T47D (cell line): ENCODE data around the gene MBLAC2.

Experiments
- DNase-seq, 2 experiments: peaks; one replicate each; pipeline versions ENCODE4 v3.0.0 to v3.0.0-alpha.2; 2011 to 2012; ENCODE audit warnings: low read depth in 1 of 2, low spot score in 1 of 2
- JUND ChIP-seq: IDR thresholded peaks from 2 replicates; pipeline ENCODE4 v1.6.1; 2012; ENCODE audit warnings: low read depth
- in situ Hi-C: cut with HindIII; loops from 2 replicates; pipeline ENCODE4 v1.10.0; 2016; ENCODE audit warnings: low sequenced_read_pairs, low pct_unique_long_range_greater_than_20kb

MBLAC2 gene

DNA sequence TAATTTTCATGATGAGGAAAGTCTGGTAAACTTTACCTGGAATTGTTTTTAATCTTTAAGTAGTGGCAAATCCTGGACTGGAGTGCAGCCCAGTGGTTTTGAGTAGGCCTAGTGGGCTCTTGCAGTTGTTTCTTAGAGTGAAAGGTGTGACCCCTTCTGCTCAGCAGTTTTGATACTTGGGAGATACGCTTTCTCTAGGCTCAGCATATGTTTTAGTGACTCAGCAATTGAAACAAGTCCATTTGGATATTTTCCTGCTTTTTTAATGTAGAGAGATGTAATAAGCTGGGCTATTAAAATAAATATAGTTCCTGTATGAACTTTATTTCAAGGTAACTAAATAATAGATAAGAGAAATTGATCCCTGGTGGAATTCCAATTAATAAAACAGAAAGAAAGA, 6.1 kb upstream of the MBLAC2 start:
- no peak for DNase-seq
- in situ Hi-C loops = no loop called here

DNA sequence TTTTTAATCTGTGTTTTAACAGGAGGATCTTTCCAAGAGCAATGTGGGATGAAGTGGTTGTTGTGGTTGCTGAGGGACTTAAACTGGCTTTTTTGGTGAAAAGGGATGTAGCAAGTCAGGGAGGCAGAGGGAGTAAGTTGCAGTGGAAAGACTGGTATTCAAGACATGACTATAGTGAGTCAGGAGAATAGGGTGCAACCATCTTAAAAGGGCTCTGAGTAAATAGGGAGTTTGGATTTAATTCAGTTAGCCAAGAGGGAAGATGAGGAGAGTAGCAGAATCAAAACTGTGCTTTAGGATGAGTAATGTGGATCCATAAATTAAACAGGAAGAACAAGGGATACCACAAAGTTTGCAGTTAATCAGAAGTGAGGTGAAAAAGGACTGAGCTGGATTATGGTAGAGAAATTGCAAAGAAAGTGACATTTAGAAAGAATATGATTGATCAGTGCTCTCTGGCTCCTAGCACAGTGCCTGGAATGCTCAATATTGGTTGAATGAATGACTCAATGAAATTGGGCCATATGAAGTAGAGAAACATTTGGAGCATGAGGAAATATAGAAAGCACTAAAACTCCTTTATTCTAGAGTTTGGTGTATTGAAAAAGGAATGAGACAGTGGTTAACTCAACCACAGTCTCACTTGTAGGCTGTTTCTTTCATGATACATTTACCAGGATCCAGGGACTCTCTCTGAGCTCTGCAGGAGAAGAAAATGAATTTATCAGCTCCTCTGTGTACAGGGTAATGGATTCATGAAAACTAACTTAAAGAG, 5.2 kb upstream of the MBLAC2 start:
- in situ Hi-C loops = no loop called here
- no peak for TF ChIP-seq JUND
- DNase-seq = no peak

More for the DNA sequence above, 6.1 kb upstream of the MBLAC2 start:
- no peak for TF ChIP-seq JUND

DNA sequence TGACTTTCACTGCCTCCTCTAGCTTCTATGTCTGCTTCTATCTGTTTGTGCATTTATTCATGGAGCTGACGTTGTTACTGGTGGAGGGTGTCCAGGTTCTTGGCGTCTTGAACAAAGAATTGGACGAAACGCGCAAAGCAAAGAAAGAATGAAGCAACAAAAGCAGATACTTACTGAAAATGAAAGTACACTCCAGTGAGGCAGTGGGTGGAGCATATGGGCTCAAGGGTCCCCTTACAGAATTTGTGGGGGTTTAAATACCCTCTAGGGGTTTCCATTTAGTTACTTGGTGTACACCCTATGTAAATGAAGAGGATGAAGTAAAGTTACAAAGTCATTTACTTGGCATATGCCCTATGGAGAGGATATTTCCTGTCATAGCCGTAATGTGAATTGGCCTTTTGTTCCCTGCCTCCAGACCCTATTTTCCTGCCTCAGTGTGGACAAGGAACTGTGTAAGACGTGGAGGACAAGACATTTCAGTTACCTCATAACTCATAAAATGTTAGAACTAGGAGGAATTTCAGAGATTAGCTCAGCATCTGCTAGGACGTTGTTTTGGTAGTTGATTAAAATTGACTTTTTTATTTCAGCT, 3.1 kb upstream of the MBLAC2 start:
- no peak for DNase-seq
- in situ Hi-C loops = no loop called here
- no peak for TF ChIP-seq JUND

DNA sequence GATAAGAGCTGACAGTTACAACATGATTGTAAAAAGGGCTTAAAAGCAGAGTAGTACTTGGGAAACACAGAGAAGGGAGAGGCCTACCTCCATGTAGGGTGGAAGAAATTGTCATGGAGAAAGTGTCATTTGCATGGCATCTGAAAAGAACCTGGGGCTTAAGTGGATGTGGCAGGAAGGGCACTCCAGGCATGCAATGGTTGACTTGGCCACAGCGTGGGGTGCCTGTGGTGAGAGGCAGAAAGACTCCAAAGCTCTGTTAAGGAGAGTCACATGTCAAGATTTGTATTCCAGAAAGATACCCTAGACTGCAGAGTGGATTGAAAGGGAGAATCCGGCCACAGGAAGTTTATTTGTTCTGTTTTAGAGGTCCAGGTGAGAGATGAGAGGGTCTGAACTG, 2.5 kb upstream of the MBLAC2 start:
- in situ Hi-C loops = no loop called here
- TF ChIP-seq JUND = no peak

GRCh38 chr5:90476391-90476790, 1.8 kb upstream of the MBLAC2 start:
- no peak for DNase-seq
- in situ Hi-C loops = no loop called here
- no peak for TF ChIP-seq JUND

More for the DNA sequence above, 2.5 kb upstream of the MBLAC2 start:
- no peak for DNase-seq

- no peak for TF ChIP-seq JUND
- in situ Hi-C loops = no loop called here
- no peak for DNase-seq
These were observed 937 bp upstream of the MBLAC2 start for GRCh38 chr5:90475436-90475980.

- DNase-seq = peak; percentile 4 to 40
- TF ChIP-seq JUND = no peak
- in situ Hi-C loops = no loop called here
These were observed 956 bp downstream of the MBLAC2 start for GRCh38 chr5:90473396-90474234.

DNA sequence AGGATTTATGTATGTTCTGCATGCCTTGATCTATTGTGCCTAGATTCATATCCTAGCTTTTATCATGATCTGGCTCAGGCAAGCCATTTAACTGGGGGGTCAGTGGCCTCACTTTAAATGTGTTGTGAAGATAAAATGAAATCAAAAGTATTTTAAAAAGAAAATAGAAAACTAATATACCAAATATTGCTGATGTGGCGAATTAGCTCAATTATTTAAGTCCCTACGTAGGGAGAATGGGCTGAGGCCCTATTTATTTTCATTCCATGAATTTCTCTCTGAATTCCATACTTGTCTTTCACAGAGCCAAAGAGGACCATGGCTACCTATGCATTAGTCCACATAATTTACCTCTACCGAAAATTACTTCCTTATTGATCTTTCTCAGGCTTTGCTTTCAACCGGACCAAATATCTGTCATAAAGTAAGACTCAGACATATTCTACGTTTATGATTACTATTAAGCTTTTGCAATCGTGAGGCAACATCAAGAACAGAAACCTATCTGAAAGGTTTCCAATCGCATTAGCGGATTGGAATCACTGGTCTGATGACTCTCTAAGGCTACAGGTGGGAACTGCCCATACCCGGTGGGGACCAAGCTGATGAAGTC, 1.7 kb downstream of the MBLAC2 start:
- in situ Hi-C loops = no loop called here
- DNase-seq = no peak
- TF ChIP-seq JUND = no peak

DNA sequence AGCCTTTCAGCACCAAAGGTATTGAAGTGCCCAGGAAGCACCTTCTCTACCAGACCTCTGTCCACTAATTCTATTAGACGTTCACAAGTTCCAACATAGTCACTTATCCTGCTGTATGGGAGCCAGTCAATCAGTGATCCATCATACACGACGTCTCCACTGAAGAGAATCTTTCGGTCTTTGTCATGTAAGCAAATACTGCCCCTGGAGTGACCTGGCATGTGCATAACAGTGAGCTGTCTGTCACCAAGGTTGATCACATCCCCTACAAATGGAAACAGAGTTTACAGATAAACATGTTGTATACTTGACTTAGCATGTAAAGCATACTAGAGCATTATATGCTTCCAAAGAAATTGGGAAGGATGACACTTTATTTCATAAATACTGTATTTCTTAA, 13.3 kb downstream of the MBLAC2 start:
- no peak for DNase-seq
- in situ Hi-C loops = no loop called here
- TF ChIP-seq JUND = no peak

- DNase-seq = no peak
- no peak for TF ChIP-seq JUND
- in situ Hi-C loops = no loop called here
These were observed 27.6 kb downstream of the MBLAC2 start for GRCh38 chr5:90446961-90447360.

GRCh38 chr5:90440644-90441043, 33.9 kb downstream of the MBLAC2 start:
- no peak for DNase-seq
- TF ChIP-seq JUND = no peak
- in situ Hi-C loops = no loop called here

DNA sequence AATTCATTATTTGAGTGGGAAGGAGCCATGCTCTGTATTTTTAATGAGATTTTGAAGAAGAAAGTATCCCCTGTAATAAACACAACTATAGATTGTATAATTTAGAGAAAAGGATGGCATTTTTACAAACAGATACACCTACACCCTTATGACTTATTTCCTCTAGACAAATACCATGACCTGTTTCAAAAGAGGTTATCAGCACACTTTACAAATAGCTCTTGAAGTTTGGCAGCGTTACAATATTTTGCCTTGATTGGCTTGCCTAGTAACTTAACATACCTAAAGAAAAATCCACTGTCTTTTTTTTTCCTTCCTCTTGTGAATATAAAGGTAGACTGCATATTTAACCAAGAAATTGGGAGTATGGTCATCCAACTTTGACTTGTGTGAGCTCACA, 36.5 kb downstream of the MBLAC2 start:
- in situ Hi-C loops = no loop called here
- TF ChIP-seq JUND = no peak
- DNase-seq = no peak

- TF ChIP-seq JUND = no peak
- no peak for DNase-seq
- in situ Hi-C loops = no loop called here
These were observed 36.9 kb downstream of the MBLAC2 start for GRCh38 chr5:90437663-90438062.
